ENCODE measurements around the gene NELFA.

DNA sequence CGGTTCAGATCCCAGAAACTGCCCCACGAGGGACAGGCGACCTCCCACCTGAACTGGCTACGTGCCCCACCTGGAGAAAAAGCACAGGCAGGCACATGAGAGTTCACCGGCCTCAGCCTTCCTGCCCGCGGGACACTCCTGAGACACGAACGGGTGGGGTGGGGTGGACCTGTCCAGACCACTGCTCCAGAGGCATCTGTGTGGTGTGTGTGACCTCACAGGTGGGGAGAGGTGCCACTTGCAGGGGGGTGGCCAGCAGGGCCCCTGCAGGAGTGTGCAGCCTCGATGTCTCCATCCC, 18.5 kb downstream of the NELFA start:
- TF ChIP-seq RAD21 (IDR thresholded peaks at IDR 0.05; ENCODE audit: insufficient read depth, low read depth, low read length) (no peak), CTCF (IDR thresholded peaks at IDR 0.05 in 2 of 3, conservative IDR thresholded peaks at IDR 0.05 in 1 of 3; ENCODE audit: control insufficient read depth in 2 of 3, extremely low read depth in 1 of 3, insufficient read depth in 1 of 3, low read depth in 3 of 3, low read length in 3 of 3) (no peak), RBBP5 (conservative IDR thresholded peaks at IDR 0.05) (no peak), HCFC1 (IDR thresholded peaks at IDR 0.05; ENCODE audit: low read length) (no peak), TAF1 (IDR thresholded peaks at IDR 0.05; ENCODE audit: borderline replicate concordance, low read depth, low read length) (no peak), SREBF2 (IDR thresholded peaks at IDR 0.05; ENCODE audit: low read length) (no peak), ZNF274 (IDR thresholded peaks at IDR 0.05; ENCODE audit: insufficient read depth, insufficient read length) (no peak), ETV6 (conservative IDR thresholded peaks at IDR 0.05 in 1 of 2, IDR thresholded peaks at IDR 0.05 in 1 of 2; ENCODE audit: borderline replicate concordance in 1 of 2, low read depth in 1 of 2) (no peak), SMC3 (IDR thresholded peaks at IDR 0.05; ENCODE audit: borderline replicate concordance, low read length) (no peak), ZZZ3 (IDR thresholded peaks at IDR 0.05; ENCODE audit: control insufficient read depth, insufficient read length, low read depth) (no peak), CBX3 (IDR thresholded peaks at IDR 0.05; ENCODE audit: borderline replicate concordance, low read depth) (no peak), POLR2AphosphoS2 (IDR thresholded peaks at IDR 0.05; ENCODE audit: low read depth, low read length) (no peak)

All from GM12878 (cell line).